ENCODE results near the gene ST7.

GRCh38 chr7:116929021-116929420 is 24.3 kb upstream of the ST7 start:
- TF ChIP-seq ISL1 (CRISPR knock-in tag; IDR thresholded peaks at IDR 0.05) (no peak), ARNTL (CRISPR knock-in tag; IDR thresholded peaks at IDR 0.05; ENCODE audit: borderline replicate concordance, low read depth) (no peak), POU6F1 (CRISPR knock-in tag; IDR thresholded peaks at IDR 0.05; ENCODE audit: borderline replicate concordance, low read depth) (no peak), PATZ1 (CRISPR knock-in tag; IDR thresholded peaks at IDR 0.05; ENCODE audit: borderline replicate concordance) (no peak), ZNF70 (CRISPR knock-in tag; IDR thresholded peaks at IDR 0.05) (no peak), ZC3H10 (CRISPR knock-in tag; IDR thresholded peaks at IDR 0.05) (no peak), RARB (CRISPR knock-in tag; IDR thresholded peaks at IDR 0.05) (no peak), OSR1 (CRISPR knock-in tag; IDR thresholded peaks at IDR 0.05) (no peak), CSRNP3 (CRISPR knock-in tag; IDR thresholded peaks at IDR 0.05) (no peak), ZNF8 (CRISPR knock-in tag; IDR thresholded peaks at IDR 0.05) (no peak), CSDC2 (CRISPR knock-in tag; IDR thresholded peaks at IDR 0.05) (no peak)

Data from SK-N-SH treated with all-trans-retinoic acid at 6 μM for 48 hours (cell line).